PC-9 (cell line): ENCODE measurements around the gene CAPN9.

Experiments
- CTCF ChIP-seq: fragments of 200-600 bp; sonication (generic); conservative IDR thresholded peaks from 2 replicates; pipeline ENCODE4 v1.6.1; 2017; ENCODE audit warnings: mixed run types, antibody characterized with exemption, mild to moderate bottlenecking, moderate library complexity
- EZH2 ChIP-seq: fragments of 200-600 bp; sonication (generic); IDR thresholded peaks from 2 replicates; pipeline ENCODE4 v1.8.0; 2017; ENCODE audit warnings: antibody characterized with exemption, low read depth

GRCh38 chr1:230851291-230851691, 104.1 kb downstream of the CAPN9 start:
- TF ChIP-seq CTCF (no peak), EZH2 (no peak)
